Gastroesophageal sphincter (tissue), 4 donors: ENCODE measurements around the gene CDC7. TPM values are rescaled to one million over a fixed set of nuclear protein-coding genes. Genes with fewer than 3 reads are reported as not detected.
A peak's percentile ranks its signal among the peaks of the same experiment; 100 is the strongest.

Experiments
- ATAC-seq: fragments of 150-250 bp; one replicate; pipeline ENCODE4 v1.9.1; 2016; ENCODE audit warnings: mild to moderate bottlenecking, moderate library complexity
- H3K27ac ChIP-seq, 4 donors: fragments of 200-600 bp; sonication (generic) in 3 of 4; 1 replicate in 3 of 4; 2 replicates in 1 of 4; pipeline ENCODE4 v1.5.1; 2016 to 2019
- H3K27me3 ChIP-seq: fragments of 200-600 bp; sonication (generic); one replicate; pipeline ENCODE4 v1.5.1; 2019
- H3K36me3 ChIP-seq, 2 donors: fragments of 200-600 bp; sonication (generic); one replicate each; pipeline ENCODE4 v1.5.1; 2019; ENCODE audit warnings: control low read depth in 1 of 2
- H3K4me1 ChIP-seq, 3 donors: fragments of 200-600 bp; sonication (generic); 1 replicate in 2 of 3; 2 replicates in 1 of 3; pipeline ENCODE4 v1.5.1; 2016 to 2019; ENCODE audit warnings: control low read depth in 2 of 3
- H3K4me3 ChIP-seq, 2 donors: fragments of 200-600 bp; sonication (generic); one replicate each; pipeline ENCODE4 v1.5.1; 2019; ENCODE audit warnings: mild to moderate bottlenecking in 1 of 2, moderate library complexity in 1 of 2
- H3K9me3 ChIP-seq, 3 donors: fragments of 200-600 bp; sonication (generic); one replicate each; pipeline ENCODE4 v1.5.1; 2017 to 2019; ENCODE audit warnings: control low read depth in 2 of 3
- CTCF ChIP-seq, 4 experiments: fragments of 200-600 bp in 2 of 4; fragments of 450-650 bp in 2 of 4; sonication (generic) in 1 of 4; IDR thresholded peaks; one replicate each; pipeline ENCODE4 v1.5.1; 2017 to 2019; ENCODE audit warnings: antibody characterized with exemption in 4 of 4, mild to moderate bottlenecking in 2 of 4, moderate library complexity in 2 of 4
- EP300 ChIP-seq: sonication (generic); formaldehyde crosslinking; IDR thresholded peaks from one replicate; pipeline ENCODE4 v1.6.1; 2017; ENCODE audit warnings: antibody characterized with exemption, mild to moderate bottlenecking
- POLR2A ChIP-seq, 2 donors: fragments of 450-650 bp; IDR thresholded peaks; one replicate each; pipeline ENCODE4 v1.6.1; 2017; ENCODE audit warnings: antibody characterized with exemption in 2 of 2, mild to moderate bottlenecking in 2 of 2, moderate library complexity in 1 of 2
- POLR2AphosphoS5 ChIP-seq: sonication (generic); formaldehyde crosslinking; IDR thresholded peaks from one replicate; pipeline ENCODE4 v1.6.1; 2017; ENCODE audit warnings: antibody characterized with exemption
- WGBS, 2 donors: methylation state at CpG; one replicate each; pipeline ENCODE4 v1.1.5; 2018; ENCODE audit warnings: low coverage in 1 of 2; 5-methylcytosine and 5-hydroxymethylcytosine counted together
- total RNA-seq, 4 donors: library from RNA; depleted of rRNA; stranded (reverse); fragments of >200 nt; gene quantifications; one replicate each; pipeline ENCODE4 v1.1.0, GENCODE V29; 2016

CDC7 gene
- total RNA-seq, 4 donors from 2014 or later, result 0.31 to 3.2 (median 1.4) TPM

- ATAC-seq, result no peak
- peak overlapping the region; percentile 71 to 82 (median 82) for H3K27ac ChIP-seq
- WGBS, 2 donors, result 6 to 10% methylated on average over 2 of the region's 2 CpGs
These were observed 69.4 kb downstream of the CDC7 start for GRCh38 chr1:91570120-91570448.

DNA sequence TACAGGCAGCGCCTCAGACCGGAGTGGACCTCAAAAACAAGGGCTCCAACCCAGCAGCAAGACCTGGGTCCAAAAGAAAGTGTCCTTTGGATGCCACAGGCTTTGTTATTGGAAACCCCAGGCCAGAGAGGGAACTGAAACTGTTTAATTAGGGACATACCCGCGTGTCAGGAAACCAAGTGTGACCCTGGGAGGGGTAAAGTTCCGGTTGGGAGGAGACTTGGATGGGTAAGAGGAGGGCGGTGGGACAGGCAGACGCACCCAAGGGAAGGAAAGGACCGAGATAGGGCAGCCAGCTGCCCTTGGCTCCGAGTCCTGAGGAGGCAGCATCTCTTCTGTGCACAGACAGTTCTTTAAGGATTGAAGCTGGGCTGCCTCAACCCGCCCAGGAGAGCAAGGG, 71.4 kb downstream of the CDC7 start:
- Histone ChIP-seq H3K36me3 (no peaks in the 10 kb centered on the region), H3K4me1 (peaks cover 5 to 74% (median 13%) of the 10 kb centered on the region in 3 donors), H3K9me3 (no peaks in the 10 kb centered on the region), H3K4me3 (no peak overlapping the region), H3K27ac (peak overlapping the region; percentile 35 to 82 (median 82)), H3K27me3 (no peaks in the 10 kb centered on the region)
- ATAC-seq, result no peak
- TF ChIP-seq CTCF (IDR thresholded peaks at IDR 0.05), result no peak
- no peak for TF ChIP-seq POLR2AphosphoS5
- TF ChIP-seq POLR2A (IDR thresholded peaks at IDR 0.05), result no peak
- no peak for TF ChIP-seq EP300
- WGBS, 2 donors, result 36 to 54% methylated on average over 5 to 9 of the region's 10 CpGs

More at GRCh38 chr1:91570120-91570448, 69.4 kb downstream of the CDC7 start:
- Histone ChIP-seq H3K27me3 (no peaks in the 10 kb centered on the region), H3K36me3 (no peaks in the 10 kb centered on the region), H3K4me1 (peaks cover 2 to 62% (median 13%) of the 10 kb centered on the region in 3 donors), H3K9me3 (no peaks in the 10 kb centered on the region), H3K4me3 (no peak overlapping the region)
- TF ChIP-seq CTCF (IDR thresholded peaks at IDR 0.05) (no peak), POLR2AphosphoS5 (no peak), POLR2A (IDR thresholded peaks at IDR 0.05) (no peak), EP300 (no peak)

Other genes with a start within 250 kb of the CDC7 start
- gene HFM1, start 96.0 kb upstream of the CDC7 start, total RNA-seq, result 1 to 10 TPM in 3 of 4 donors, under 1 TPM in 1; 0.77 to 3.2 (median 2.5) TPM